NAMALWA (cell line): ENCODE data around the gene TCP11L1.
"Not testable (repeated sequence)": the region's sequence is repeated elsewhere in the genome, so short reads cannot be mapped to it uniquely, and the experiment has no call there.

Experiments
- DNase-seq: peaks from one replicate; pipeline ENCODE4 v3.0.0-alpha.2; 2015; ENCODE audit warnings: low spot score

TCP11L1 gene

DNA sequence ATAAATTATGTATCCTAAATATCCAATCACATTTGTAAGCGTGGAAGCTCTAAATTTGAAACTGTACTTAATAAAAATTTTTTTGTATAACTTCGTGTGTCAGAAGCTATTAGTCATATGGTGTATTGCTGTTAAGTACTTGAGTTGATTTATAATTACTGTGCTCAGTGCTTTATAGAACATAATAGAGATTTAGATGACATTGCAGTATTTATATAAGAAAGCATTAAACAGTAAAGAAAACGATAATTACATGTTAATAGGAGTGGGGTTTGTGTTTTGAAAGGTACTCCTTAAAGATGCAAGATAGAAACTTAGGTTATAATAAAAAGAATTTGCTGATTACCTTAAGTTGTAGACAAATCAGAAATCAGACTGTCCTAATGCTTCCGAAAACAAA is 5.9 kb upstream of the TCP11L1 start:
- DNase-seq: no peak

GRCh38 chr11:33035011-33035410 is 4.4 kb upstream of the TCP11L1 start:
- no peak for DNase-seq

DNA sequence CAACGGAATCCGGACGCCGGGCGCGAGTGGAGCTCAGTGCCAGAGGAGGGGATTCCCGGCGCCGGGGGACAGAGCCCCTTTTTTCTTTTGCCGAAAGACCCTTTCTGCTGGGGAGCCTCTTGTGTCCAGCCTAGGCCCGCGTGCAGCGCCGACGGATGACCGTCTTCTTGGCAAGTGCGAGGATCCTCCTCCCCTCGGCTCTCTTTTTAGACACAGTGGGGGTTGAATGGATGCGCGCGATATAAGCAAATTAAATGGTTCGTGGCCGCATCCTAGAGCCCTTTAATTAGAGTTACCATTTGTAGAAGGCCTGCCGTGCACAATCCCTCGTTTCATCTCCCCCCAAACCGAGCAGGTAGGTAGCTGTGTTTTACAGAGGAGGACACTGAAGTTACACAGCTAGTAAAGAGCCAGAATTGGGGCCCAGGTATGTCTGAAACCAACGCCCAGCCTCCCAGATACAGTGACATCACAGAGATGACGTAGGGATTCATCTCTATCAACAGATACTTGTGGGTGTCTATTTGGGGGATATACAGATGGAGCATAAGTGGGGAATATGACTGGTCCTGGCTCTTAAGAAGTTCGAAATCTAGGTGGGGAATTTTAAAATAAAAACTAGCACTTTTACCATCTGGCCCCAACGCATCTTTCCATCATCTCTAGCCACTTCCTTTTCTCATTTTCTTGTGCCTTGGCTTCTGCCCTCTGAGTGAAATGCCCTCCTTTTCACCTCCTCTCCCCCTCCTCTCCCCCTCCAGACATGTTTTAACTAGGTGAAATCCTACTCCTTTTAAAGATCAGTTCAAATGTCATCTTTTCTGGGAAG is 875 bp downstream of the TCP11L1 start:
- peak; percentile 66 for DNase-seq

DNA sequence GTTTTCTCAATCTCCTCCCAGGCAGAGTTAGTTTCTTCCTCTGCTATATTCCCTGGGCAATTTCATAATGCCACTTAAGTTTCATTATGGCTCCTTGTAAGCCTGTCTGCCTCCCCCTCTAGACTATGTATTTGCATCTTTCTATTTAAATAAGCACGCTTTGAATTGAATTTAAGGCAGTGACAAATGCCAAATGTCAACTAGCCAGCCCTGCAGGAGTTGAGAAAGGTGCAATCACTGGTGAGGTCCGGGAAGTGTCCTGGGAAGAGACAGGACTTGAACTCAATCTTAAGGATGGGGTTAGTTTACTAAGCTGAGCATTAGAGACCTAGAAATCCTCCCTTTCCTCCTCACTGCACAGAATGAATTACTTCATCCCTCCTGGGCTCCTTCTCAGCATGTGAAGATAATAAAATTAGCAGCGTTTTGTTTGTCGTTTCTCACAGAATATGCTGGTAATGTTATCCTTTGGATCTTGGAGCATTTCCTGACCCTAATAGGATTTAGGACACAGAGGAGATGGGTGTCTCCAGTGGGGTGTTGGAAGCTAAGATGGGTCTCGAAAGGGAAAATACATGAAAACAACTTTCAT is 1.6 kb downstream of the TCP11L1 start:
- peak; percentile 41 for DNase-seq

DNA sequence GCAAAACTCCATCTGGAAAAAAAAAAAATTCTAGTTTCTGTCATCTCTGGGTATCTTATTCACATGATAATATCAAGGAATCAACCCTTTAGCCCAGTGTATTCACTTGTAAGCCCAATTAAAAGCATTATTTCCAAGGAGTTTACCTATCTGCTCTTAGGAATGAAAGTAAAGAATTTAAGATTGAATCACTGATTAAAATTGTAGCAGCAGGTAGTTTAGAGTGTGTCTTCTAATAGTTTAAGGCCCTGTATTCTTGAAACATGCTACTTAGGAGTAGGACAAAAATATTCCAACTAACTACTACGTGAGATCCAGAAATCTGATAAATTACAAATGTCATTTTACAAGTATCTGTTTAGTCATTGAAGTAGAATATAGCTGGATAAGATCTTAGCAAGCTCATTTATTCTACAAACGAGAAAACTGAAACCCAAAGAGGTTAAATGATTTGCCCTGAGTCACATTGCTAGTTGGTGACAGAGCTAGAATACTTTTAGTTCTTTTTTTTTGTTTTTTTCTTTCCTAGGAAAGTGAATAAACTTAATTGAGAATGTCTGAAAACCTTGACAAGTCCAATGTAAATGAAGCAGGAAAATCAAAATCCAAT is 4.0 kb downstream of the TCP11L1 start:
- no peak for DNase-seq

DNA sequence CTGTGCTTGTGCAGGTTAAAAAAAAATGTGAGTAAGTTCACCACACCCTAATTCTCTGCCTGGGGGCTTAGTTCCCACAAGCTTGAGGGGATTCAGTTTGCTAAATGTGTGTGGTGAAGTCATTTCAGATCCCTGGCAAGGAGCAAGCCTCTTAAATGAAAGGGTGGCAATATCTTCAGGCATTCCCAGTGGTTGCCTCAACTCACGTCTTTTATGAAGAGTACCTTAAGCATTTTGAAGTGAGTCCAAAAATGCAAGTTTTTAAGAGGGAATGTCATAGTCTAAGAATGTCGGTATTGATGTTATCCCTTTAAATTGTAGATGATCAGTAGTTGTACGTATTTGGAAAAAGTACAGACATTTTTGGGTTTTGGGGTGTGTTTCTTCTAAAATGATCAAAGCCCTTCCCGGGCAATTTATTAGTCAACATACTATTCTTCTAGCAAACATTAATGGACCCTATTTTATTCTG is 4.9 kb downstream of the TCP11L1 start:
- DNase-seq: no peak

GRCh38 chr11:33045551-33046255 is 6.3 kb downstream of the TCP11L1 start:
- DNase-seq: no peak

DNA sequence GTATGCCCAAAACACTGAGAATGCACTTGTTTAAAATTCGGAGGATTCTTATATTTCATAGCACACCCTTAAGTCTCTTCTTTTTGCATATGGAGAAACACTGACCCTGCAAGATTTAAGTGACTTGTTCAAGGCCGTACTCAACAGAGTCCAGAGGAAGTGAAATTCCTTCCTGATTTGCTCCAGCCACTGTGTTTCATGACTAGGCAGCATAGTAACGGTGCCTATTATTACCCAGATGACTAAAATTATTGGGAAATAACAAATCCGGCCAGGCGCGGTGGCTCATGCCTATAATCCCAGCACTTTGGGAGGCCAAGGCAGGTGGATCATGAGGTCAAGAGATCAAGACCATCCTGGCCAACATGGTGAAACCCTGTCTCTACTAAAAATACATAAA is 9.3 kb downstream of the TCP11L1 start:
- not testable (repeated sequence) for DNase-seq

- DNase-seq: not testable (repeated sequence)
These were observed 10.4 kb downstream of the TCP11L1 start for GRCh38 chr11:33049565-33050408.

- DNase-seq: no peak
These were observed 12.9 kb downstream of the TCP11L1 start for GRCh38 chr11:33052231-33052630.

- no peak for DNase-seq
These were observed 16.0 kb downstream of the TCP11L1 start for GRCh38 chr11:33055375-33055774.

GRCh38 chr11:33057284-33057683 is 17.9 kb downstream of the TCP11L1 start:
- DNase-seq: no peak

GRCh38 chr11:33059331-33060007 is 20.1 kb downstream of the TCP11L1 start:
- no peak for DNase-seq

DNA sequence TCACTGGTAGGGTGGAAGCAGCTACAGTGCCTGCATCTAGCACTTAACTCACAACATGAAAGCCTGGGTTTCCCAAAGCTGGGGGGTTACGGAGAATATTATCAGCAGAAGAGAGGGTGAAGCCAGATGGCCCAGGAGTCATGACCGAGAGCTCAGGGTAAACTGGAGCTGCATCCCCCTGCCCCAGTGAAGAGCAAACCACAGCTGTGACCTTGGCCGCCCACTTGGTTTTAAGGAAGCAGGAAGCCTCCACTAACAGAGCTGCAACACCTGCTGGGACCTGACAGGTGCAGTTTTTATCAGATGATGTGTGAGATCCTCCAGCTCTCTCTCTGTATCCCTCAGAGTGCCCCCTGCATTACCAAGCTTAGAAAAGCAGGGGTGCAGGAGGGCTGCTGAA is 20.9 kb downstream of the TCP11L1 start:
- no peak for DNase-seq

- DNase-seq: no peak
These were observed 22.8 kb downstream of the TCP11L1 start for GRCh38 chr11:33062137-33062536.

- DNase-seq: no peak
These were observed 24.0 kb downstream of the TCP11L1 start for GRCh38 chr11:33063326-33063881.

GRCh38 chr11:33064033-33064825 is 24.9 kb downstream of the TCP11L1 start:
- DNase-seq: no peak

DNA sequence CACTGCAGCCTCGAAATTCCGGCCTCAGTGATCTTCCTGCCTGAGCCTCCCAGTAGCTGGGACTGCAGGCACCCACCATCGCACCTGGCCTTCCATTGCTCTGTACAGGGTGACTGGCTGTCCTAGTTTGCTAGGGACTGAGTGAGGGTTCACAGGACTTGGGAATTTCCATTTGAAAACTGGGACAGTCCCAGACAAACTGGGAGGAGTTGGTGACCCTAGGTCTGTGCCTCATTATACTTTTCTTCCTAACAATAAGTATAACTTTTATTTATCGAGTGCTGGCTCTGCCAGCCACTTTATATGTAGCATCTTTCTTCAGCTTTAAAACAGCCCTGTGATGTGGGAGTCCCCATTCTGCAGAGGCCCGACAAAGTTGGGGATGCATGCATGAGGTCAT is 25.5 kb downstream of the TCP11L1 start:
- no peak for DNase-seq

DNA sequence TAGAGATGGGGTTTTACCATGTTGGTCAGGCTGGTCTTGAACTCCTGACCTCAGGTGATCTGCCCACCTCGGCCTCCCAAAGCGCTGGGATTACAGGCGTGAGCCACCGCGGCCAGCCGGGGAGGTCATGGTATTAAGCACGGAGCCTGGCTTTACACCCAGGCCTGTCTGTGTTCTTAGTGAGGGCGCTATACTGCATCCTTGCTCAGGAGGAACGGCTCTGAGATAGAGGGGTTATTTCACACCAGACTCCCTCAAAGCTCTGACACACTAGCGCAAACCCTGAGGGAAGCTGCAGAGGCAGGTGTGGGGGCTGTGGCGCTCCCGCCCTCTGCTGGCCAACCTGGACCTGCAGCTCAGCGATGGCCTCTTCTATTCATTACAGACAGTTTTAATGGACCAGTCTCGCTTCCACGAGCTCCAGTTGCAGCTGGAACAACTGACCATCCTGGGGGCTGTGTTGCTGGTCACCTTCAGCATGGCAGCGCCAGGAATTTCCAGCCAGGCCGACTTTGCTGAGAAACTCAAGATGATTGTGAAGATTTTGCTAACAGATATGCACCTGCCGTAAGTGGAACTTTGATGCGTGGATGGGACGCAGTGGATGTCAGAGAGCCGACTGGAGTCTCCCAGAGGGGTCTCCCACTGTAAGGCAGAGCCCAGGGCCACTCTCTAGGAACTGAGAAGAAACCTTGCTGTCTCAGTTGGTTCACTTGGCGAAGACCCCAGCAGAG is 26.2 kb downstream of the TCP11L1 start:
- peak; percentile 71 for DNase-seq
